ENCODE measurements around the gene SLCO3A1.
A peak's percentile ranks its signal among the peaks of the same experiment; 100 is the strongest.

SLCO3A1 gene

GRCh38 chr15:91852741-91853510 is 582 bp upstream of the SLCO3A1 start (continued):
- 0 out of 2 replicates have a peak, but pooled peaks have one; percentile 17 for TF ChIP-seq GLIS1 (tag by site-specific recombination; IDR thresholded peaks at IDR 0.05)
- no peak for TF ChIP-seq TRIM28 (IDR thresholded peaks at IDR 0.05; ENCODE audit: borderline replicate concordance, low read length)
- TF ChIP-seq ZBTB17 (tag by site-specific recombination; IDR thresholded peaks at IDR 0.05) = peak; percentile 36; the same call in 1 of the 2 replicates
- 0 out of 2 replicates have a peak, but pooled peaks have one; percentile 49 for TF ChIP-seq ZNF76 (tag by site-specific recombination; IDR thresholded peaks at IDR 0.05; ENCODE audit: borderline replicate concordance, low read depth)
- TF ChIP-seq HOXD13 (CRISPR knock-in tag; IDR thresholded peaks at IDR 0.05; ENCODE audit: borderline replicate concordance) = no peak
- peak; percentile 81; the same call in 1 of the 2 replicates for TF ChIP-seq ZBTB10 (tag by site-specific recombination; IDR thresholded peaks at IDR 0.05)
- TF ChIP-seq ZFP37 (tag by site-specific recombination; IDR thresholded peaks at IDR 0.05) = 0 out of 2 replicates have a peak, but pooled peaks have one; percentile 61
- TF ChIP-seq ZNF513 (tag by site-specific recombination; IDR thresholded peaks at IDR 0.05) = 0 out of 2 replicates have a peak, but pooled peaks have one; percentile 9
- 0 out of 2 replicates have a peak, but pooled peaks have one; percentile 31 for TF ChIP-seq SP7 (tag by site-specific recombination; IDR thresholded peaks at IDR 0.05)
- no peak for TF ChIP-seq ZNF558 (tag by site-specific recombination; IDR thresholded peaks at IDR 0.05)
- TF ChIP-seq ZNF561 (tag by site-specific recombination; IDR thresholded peaks at IDR 0.05; ENCODE audit: borderline replicate concordance) = no peak; the same call in 1 of the 2 replicates
- TF ChIP-seq ZBTB11 (tag by site-specific recombination; conservative IDR thresholded peaks at IDR 0.05; ENCODE audit: low read depth) = 0 out of 2 replicates have a peak, but pooled peaks have one; percentile 21
- TF ChIP-seq ZBTB20 (tag by site-specific recombination; IDR thresholded peaks at IDR 0.05) = peak; percentile 92
- no peak for TF ChIP-seq KLF8 (tag by site-specific recombination; IDR thresholded peaks at IDR 0.05)
- TF ChIP-seq ZNF335 (tag by site-specific recombination; conservative IDR thresholded peaks at IDR 0.05) = peak; percentile 99
- TF ChIP-seq CTCF (tag by site-specific recombination; IDR thresholded peaks at IDR 0.05) = peak; percentile 69
- TF ChIP-seq ZFP69B (tag by site-specific recombination; IDR thresholded peaks at IDR 0.05) = no peak
- TF ChIP-seq WT1 (tag by site-specific recombination; IDR thresholded peaks at IDR 0.05) = 0 out of 2 replicates have a peak, but pooled peaks have one; percentile 34
- no peak for TF ChIP-seq ZNF701 (tag by site-specific recombination; IDR thresholded peaks at IDR 0.05)
- TF ChIP-seq ZNF239 (tag by site-specific recombination; IDR thresholded peaks at IDR 0.05) = no peak
- peak; percentile 64 for TF ChIP-seq ZBTB26 (tag by site-specific recombination; optimal IDR thresholded peaks at IDR 0.05)
- TF ChIP-seq ZEB2 (tag by site-specific recombination; IDR thresholded peaks at IDR 0.05) = peak; percentile 31; the same call in 1 of the 2 replicates
- TF ChIP-seq ZFP3 (tag by site-specific recombination; IDR thresholded peaks at IDR 0.05; ENCODE audit: low read depth) = no peak
- TF ChIP-seq ZNF692 (tag by site-specific recombination; IDR thresholded peaks at IDR 0.05) = peak; percentile 50
- 0 out of 2 replicates have a peak, but pooled peaks have one; percentile 29 for TF ChIP-seq BCL11A (tag by site-specific recombination; IDR thresholded peaks at IDR 0.05; ENCODE audit: low read depth)
- no peak for TF ChIP-seq SCRT2 (tag by site-specific recombination; IDR thresholded peaks at IDR 0.05)
- peak; percentile 60 for TF ChIP-seq ZNF660 (tag by site-specific recombination; IDR thresholded peaks at IDR 0.05)
